ENCODE data around the gene CACNB2. TPM values are rescaled to one million over a fixed set of nuclear protein-coding genes. Genes with fewer than 3 reads are reported as not detected.

The CACNB2 gene
- total RNA-seq, 1 experiment from 2014 or later: 3.2 TPM

GRCh38 chr10:18323916-18324315, 183.7 kb downstream of the CACNB2 start:
- Mint-ChIP-seq H3K4me1 (no peaks in the 10 kb centered on the region), H3K27ac (no peak overlapping the region), H3K9me3 (peaks cover 3% of the 10 kb centered on the region; the same call in 1 of the 2 replicates), H3K27me3 (ENCODE audit: low read depth) (no peaks in the 10 kb centered on the region), H3K4me3 (no peak overlapping the region), H3K36me3 (no peaks in the 10 kb centered on the region)
- CTCF ChIA-PET: no interaction called here
- DNase-seq (ENCODE audit: low spot score) (no peak), ATAC-seq (no peak)
- TF ChIP-seq ZNF138 (CRISPR knock-in tag; conservative IDR thresholded peaks at IDR 0.05) (no peak), NFYB (CRISPR knock-in tag; conservative IDR thresholded peaks at IDR 0.05; ENCODE audit: low read depth) (no peak), ZNF532 (CRISPR knock-in tag; IDR thresholded peaks at IDR 0.05; ENCODE audit: borderline replicate concordance) (no peak), TP53 (CRISPR knock-in tag; IDR thresholded peaks at IDR 0.05) (no peak), ZSCAN18 (CRISPR knock-in tag; IDR thresholded peaks at IDR 0.05) (no peak), PRRX2 (CRISPR knock-in tag; IDR thresholded peaks at IDR 0.05) (no peak), SMAD3 (CRISPR knock-in tag; IDR thresholded peaks at IDR 0.05; ENCODE audit: borderline replicate concordance) (no peak), ZNF512 (CRISPR knock-in tag; IDR thresholded peaks at IDR 0.05; ENCODE audit: borderline replicate concordance) (no peak), HMGXB4 (CRISPR knock-in tag; IDR thresholded peaks at IDR 0.05) (no peak), AR (CRISPR knock-in tag; IDR thresholded peaks at IDR 0.05) (no peak), ESRRA (CRISPR knock-in tag; IDR thresholded peaks at IDR 0.05; ENCODE audit: borderline replicate concordance) (no peak), STAT6 (CRISPR knock-in tag; conservative IDR thresholded peaks at IDR 0.05; ENCODE audit: low read depth) (no peak), ZNF396 (CRISPR knock-in tag; IDR thresholded peaks at IDR 0.05; ENCODE audit: borderline replicate concordance) (no peak), ZNF671 (CRISPR knock-in tag; IDR thresholded peaks at IDR 0.05) (no peak), ERG (CRISPR knock-in tag; IDR thresholded peaks at IDR 0.05) (no peak), TEAD1 (CRISPR knock-in tag; IDR thresholded peaks at IDR 0.05) (no peak), ZNF219 (CRISPR knock-in tag; IDR thresholded peaks at IDR 0.05; ENCODE audit: borderline replicate concordance) (no peak), GTF2I (CRISPR knock-in tag; conservative IDR thresholded peaks at IDR 0.05) (no peak)
- POLR2A ChIA-PET: no interaction called here
